ENCODE data around the gene ST6GALNAC3. TPM values are rescaled to one million over a fixed set of nuclear protein-coding genes. Genes with fewer than 3 reads are reported as not detected.

The ST6GALNAC3 gene
- total RNA-seq, 1 experiment from 2014 or later: 2.2 TPM

- no peak for DNase-seq (ENCODE audit: low read depth, low spot score)
- no TSS peak for BruUV-seq (replicated peaks)
- POLR2A ChIA-PET: no interaction called here
- no peak overlapping the region for H3K9ac ChIP-seq (ENCODE audit: low read length)
- no peaks in the 10 kb centered on the region for H3K79me2 ChIP-seq (ENCODE audit: insufficient read depth, low read length)
- H3K4me1 ChIP-seq (ENCODE audit: control insufficient read depth in 1 of 2, insufficient read depth in 2 of 2, low read length in 2 of 2): no peaks in the 10 kb centered on the region
- H3K4me2 ChIP-seq (ENCODE audit: low read length): no peak overlapping the region
- no peak overlapping the region for H3K27ac ChIP-seq (ENCODE audit: low read depth, low read length)
- no peak for TF ChIP-seq SP1 (IDR thresholded peaks at IDR 0.05; ENCODE audit: low read depth)
- TF ChIP-seq JUND (IDR thresholded peaks at IDR 0.05): no peak
- no peak for TF ChIP-seq ZNF274 (IDR thresholded peaks at IDR 0.05; ENCODE audit: low read depth, low read length)
- no peak overlapping the region for H2AFZ ChIP-seq (ENCODE audit: low read depth, low read length, poor library complexity, severe bottlenecking)
- no peaks in the 10 kb centered on the region for H4K20me1 ChIP-seq (ENCODE audit: insufficient read depth)
- H3K4me3 ChIP-seq (replicated peaks in 1 of 2; ENCODE audit: low read depth in 1 of 2, low read length in 2 of 2): no peak overlapping the region
- no peaks in the 10 kb centered on the region for H3K9me2 ChIP-seq (ENCODE audit: insufficient read depth)
- no peaks in the 10 kb centered on the region for H3K9me3 ChIP-seq (ENCODE audit: control insufficient read depth in 1 of 2, insufficient read depth in 1 of 2, low read depth in 1 of 2, low read length in 2 of 2)
- no peak for ATAC-seq
- intact Hi-C loops (cut with micrococcal nuclease): no loop called here
- RAD21 ChIA-PET (ENCODE audit: low non-redundant PET in 1 of 2, low total read pairs in 2 of 2, uncharacterized antibody in 2 of 2, unreplicated experiment in 2 of 2): no interaction called here
- H3K36me3 ChIP-seq (ENCODE audit: control insufficient read depth in 1 of 2, insufficient read depth in 2 of 2, low read length in 2 of 2): no peaks in the 10 kb centered on the region
- H3K27me3 ChIP-seq (ENCODE audit: insufficient read depth, low read length): no peaks in the 10 kb centered on the region
- CTCF ChIA-PET: no interaction called here
These were observed 511.6 kb downstream of the ST6GALNAC3 start for GRCh38 chr1:76585980-76586674.

- ChIA-PET RAD21 (ENCODE audit: low non-redundant PET in 1 of 2, low total read pairs in 2 of 2, uncharacterized antibody in 2 of 2, unreplicated experiment in 2 of 2) (no interaction called here), CTCF (no interaction called here), POLR2A (no interaction called here)
- Histone ChIP-seq H4K20me1 (ENCODE audit: insufficient read depth) (no peaks in the 10 kb centered on the region), H3K36me3 (ENCODE audit: control insufficient read depth in 1 of 2, insufficient read depth in 2 of 2, low read length in 2 of 2) (no peaks in the 10 kb centered on the region), H3K9me3 (ENCODE audit: control insufficient read depth in 1 of 2, insufficient read depth in 1 of 2, low read depth in 1 of 2, low read length in 2 of 2) (no peaks in the 10 kb centered on the region), H2AFZ (ENCODE audit: low read depth, low read length, poor library complexity, severe bottlenecking) (no peak overlapping the region), H3K9ac (ENCODE audit: low read length) (no peak overlapping the region), H3K27ac (ENCODE audit: low read depth, low read length) (no peak overlapping the region), H3K4me3 (replicated peaks in 1 of 2; ENCODE audit: low read depth in 1 of 2, low read length in 2 of 2) (no peak overlapping the region), H3K4me1 (ENCODE audit: control insufficient read depth in 1 of 2, insufficient read depth in 2 of 2, low read length in 2 of 2) (no peaks in the 10 kb centered on the region), H3K79me2 (ENCODE audit: insufficient read depth, low read length) (no peaks in the 10 kb centered on the region), H3K4me2 (ENCODE audit: low read length) (no peak overlapping the region), H3K9me2 (ENCODE audit: insufficient read depth) (no peaks in the 10 kb centered on the region), H3K27me3 (ENCODE audit: insufficient read depth, low read length) (no peaks in the 10 kb centered on the region)
- TF ChIP-seq MAX (IDR thresholded peaks at IDR 0.05) (no peak), YY1 (IDR thresholded peaks at IDR 0.05; ENCODE audit: extremely low read depth, insufficient replicate concordance, low read depth, low read length) (no peak), JUND (IDR thresholded peaks at IDR 0.05) (no peak), POLR2A (IDR thresholded peaks at IDR 0.05; ENCODE audit: borderline replicate concordance, extremely low read depth, insufficient read depth, insufficient read length) (no peak), EGR1 (IDR thresholded peaks at IDR 0.05; ENCODE audit: low read depth) (no peak), SP1 (IDR thresholded peaks at IDR 0.05; ENCODE audit: low read depth) (no peak), ATF3 (IDR thresholded peaks at IDR 0.05) (no peak), RAD21 (IDR thresholded peaks at IDR 0.05; ENCODE audit: low read depth) (no peak), EZH2 (IDR thresholded peaks at IDR 0.05) (no peak), ELF1 (IDR thresholded peaks at IDR 0.05; ENCODE audit: borderline replicate concordance, low read depth) (no peak), SIN3A (IDR thresholded peaks at IDR 0.05; ENCODE audit: low read depth) (no peak), CBX3 (IDR thresholded peaks at IDR 0.05; ENCODE audit: low read depth) (no peak), FOSL1 (IDR thresholded peaks at IDR 0.05; ENCODE audit: low read depth) (no peak), ZBTB33 (IDR thresholded peaks at IDR 0.05; ENCODE audit: extremely low read depth, insufficient replicate concordance, low read length) (no peak), ZNF274 (IDR thresholded peaks at IDR 0.05; ENCODE audit: low read depth, low read length) (no peak), CEBPB (IDR thresholded peaks at IDR 0.05; ENCODE audit: low read depth) (no peak)
- ATAC-seq: no peak
- BruUV-seq (replicated peaks): no TSS peak
- no peak for DNase-seq (ENCODE audit: low read depth, low spot score)
- intact Hi-C loops (cut with micrococcal nuclease): no loop called here
These were observed 512.7 kb downstream of the ST6GALNAC3 start for GRCh38 chr1:76587212-76587611.

All from HCT116 (cell line).